HG02970 (cell line): Measurements from ENCODE around the gene EMP1.

Experiments
- ATAC-seq: cut with Tn5 transposase; IDR thresholded peaks from one replicate; pipeline ENCODE4 v1.9.1; 2021; ENCODE audit warnings: mild to moderate bottlenecking, moderate library complexity, moderate number of reproducible peaks; ENCODE audit not compliant: unreplicated experiment, low FRiP score

Gene EMP1

GRCh38 chr12:13171921-13172859 is 24.3 kb upstream of the EMP1 start:
- no peak for ATAC-seq

DNA sequence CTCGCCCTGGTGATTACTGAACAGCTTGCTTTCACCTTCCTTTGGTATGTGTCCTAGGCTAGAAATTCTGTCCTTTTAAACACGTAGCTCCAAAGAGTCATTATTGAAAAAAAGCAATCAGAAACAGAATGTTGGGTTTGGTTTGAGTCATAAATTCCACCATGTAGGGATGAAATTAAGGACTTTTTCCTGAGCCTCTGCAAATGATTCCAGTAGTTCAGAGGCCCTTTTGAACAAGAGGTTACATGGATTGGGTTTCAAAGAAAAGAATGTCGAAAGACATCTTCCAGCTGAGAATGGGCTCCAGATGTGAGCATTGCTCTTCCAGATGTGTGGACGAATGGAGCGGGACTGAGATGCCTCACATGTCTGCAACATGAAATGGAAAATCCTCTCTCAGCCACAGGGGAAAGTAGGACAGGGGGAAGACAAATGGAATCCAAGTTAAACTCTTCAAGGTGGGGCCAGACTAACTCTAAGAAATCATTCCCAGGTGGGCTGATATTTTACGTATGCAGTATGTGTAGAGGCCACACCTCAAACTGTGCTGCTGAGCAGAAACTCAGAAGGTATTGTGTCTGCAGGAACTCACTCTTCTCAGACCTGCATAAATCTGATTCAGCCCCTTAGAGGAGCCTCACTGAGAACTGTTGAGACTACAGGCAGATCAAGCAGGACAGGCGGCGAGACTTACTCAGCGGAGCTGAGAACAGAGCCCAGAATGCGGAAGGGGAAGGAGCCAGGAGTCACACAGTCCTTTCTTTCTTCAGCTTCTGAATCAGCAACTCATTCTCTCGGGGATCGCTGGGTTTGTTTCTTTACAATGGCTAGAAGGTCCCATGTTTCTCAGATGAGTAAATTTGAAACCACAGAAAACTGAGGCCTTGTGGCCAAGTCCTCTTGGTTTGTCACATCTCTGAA is 23.3 kb upstream of the EMP1 start:
- peak; percentile 80 for ATAC-seq

- ATAC-seq = no peak
Measured at GRCh38 chr12:13175499-13175898, 21.0 kb upstream of the EMP1 start.

- no peak for ATAC-seq
Measured at GRCh38 chr12:13176256-13176655, 20.3 kb upstream of the EMP1 start.

- no peak for ATAC-seq
Measured at GRCh38 chr12:13177373-13177772, 19.2 kb upstream of the EMP1 start.

DNA sequence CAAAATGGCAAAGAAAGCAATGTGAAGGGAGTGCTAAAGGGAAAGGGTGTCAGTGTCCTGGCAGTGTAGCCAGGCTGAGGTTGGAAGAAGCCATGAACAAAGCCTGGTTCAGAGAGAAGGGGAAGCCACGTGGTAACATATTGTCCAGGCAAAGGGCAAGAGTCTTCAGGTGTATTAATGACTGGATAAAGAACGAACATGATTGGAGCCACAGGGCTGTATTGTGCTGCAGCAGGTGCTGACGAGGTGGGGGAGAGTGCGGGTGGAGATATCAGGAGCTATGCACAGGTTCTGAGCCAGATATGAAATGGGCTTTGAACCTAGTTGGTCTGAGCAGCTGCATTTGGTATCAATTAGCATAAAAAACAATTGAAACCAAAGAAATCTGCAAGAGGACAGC is 18.6 kb upstream of the EMP1 start:
- no peak for ATAC-seq

DNA sequence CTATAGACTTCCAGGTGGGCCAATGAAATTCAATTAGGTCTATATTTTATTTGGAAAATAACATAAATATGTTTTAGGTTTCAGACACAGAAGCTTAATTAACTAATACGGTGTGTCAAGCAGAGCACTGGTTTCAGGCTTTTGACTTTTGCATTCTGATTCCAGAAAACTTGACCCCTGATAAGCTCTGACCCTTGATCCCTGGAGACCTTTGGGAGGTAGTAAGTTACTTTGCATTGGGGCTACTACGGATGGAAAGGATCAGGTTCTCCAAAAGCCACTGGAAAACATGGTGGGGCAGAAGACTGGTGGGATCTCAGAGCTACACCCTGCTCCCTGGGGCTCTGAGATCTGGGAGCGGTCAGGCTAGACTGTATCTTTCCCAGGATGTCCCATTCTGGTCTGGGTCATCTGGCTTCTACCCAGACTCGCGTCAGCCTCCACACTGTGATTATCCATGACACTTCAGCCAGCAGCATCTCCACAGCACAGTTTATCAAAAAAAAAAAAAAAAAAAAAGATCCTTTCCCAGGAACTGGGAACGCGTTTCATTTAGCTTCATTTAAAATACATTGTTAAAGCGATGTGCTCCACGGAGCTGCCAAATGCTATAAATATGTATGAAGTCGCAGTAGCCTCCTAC is 17.8 kb upstream of the EMP1 start:
- no peak for ATAC-seq

DNA sequence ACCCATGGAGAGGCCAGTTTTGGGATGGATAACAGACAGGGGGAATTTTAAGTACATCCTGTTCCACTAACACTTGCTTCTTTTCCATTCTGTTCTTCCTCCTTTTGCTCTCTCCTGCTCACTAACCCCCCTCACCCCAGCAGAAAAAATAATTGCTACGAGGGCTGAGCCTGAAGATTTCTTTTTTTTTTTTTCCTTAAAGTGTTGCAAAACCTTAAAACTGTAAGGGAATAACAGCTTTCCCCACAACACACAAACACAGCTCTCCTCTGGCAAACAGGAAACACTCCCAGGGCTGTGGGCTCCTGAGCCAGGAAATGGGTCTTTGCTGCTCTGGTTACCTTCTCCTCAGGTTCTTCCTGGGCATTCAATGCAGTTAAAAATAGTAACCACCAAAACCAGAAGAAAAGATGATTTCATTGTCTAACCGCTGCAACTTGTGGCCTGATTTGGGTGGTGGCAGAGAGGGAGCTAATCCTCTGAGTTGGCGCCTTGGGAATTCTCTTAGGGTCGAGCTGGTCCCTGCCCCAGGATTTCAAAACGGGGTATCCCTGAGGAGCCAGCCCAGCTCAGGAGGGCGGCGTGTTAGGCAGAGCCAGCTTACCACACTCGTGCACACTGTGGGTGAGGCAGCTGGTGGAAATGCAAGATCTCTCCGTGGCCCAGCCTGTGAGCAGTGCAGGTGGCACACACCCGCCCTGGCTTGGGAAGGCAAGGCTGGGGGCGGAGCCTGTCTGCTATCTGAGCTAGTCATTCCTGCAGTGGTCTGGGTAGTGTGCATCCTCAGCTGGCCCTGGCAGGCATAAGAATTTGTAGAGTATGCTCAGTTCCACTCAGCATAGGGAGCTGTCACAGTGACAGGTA is 17.1 kb upstream of the EMP1 start:
- no peak for ATAC-seq

GRCh38 chr12:13181375-13182070 is 15.0 kb upstream of the EMP1 start:
- ATAC-seq = no peak

- no peak for ATAC-seq
Measured at GRCh38 chr12:13182881-13183280, 13.6 kb upstream of the EMP1 start.

DNA sequence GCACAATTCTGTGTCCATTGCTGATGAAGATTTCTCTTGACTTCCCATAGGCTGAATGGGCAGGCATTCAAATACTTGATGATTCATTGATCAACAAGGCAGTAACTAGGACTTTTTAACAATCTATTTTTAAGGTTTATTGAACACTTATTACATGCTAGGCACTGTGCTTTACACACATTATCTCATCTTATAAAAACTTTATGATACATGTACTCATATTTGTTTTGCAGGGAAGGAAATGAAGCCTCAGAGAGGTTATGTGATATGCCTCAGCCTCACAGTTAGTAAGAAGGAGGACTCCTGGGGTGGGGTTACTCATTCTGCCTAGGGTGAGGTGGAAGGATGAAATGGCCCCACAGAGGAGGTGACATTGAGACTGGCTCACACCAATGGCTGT is 12.9 kb upstream of the EMP1 start:
- ATAC-seq = no peak

DNA sequence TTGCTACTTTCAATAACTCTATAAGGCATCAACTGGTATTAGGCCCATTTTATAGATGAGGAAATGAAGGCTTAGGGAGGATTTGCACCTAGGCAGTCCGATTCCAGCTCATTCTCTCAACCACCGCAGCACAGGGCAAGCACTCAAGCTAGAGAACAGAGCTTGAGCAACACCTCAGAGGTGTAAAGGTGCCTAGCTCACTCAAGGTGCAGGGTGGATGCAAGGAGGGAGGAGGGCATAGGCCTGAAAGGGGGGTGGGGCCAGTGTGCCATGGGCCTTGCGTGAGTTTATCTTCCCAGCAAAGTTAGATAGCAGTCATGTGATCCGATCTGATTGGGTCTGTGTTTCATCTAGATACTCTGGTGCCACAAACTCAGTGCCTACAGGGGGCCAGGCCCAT is 10.2 kb upstream of the EMP1 start:
- no peak for ATAC-seq

DNA sequence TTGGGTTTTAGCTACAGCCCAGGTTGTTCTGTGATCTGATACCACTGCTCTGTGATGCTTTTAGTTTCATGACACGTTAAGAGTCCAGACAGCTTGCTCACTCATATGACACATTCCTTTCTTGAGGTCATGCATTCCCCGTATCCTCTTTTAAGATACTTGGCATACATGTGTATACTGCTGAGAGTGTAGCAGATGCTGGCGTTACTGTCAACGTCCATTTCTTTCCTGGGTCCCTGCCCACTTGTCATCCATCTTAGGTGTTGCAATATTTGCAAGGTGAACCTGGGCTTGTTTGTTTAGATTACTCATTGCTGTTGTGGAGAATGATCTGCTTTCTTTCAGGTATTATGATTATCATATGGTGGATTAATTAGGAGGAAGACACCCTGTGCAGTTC is 9.1 kb upstream of the EMP1 start:
- ATAC-seq = no peak

- ATAC-seq = no peak
Measured at GRCh38 chr12:13189264-13189663, 7.3 kb upstream of the EMP1 start.

GRCh38 chr12:13190275-13190674 is 6.3 kb upstream of the EMP1 start:
- ATAC-seq = no peak

- ATAC-seq = no peak
Measured at GRCh38 chr12:13192719-13193118, 3.8 kb upstream of the EMP1 start.

DNA sequence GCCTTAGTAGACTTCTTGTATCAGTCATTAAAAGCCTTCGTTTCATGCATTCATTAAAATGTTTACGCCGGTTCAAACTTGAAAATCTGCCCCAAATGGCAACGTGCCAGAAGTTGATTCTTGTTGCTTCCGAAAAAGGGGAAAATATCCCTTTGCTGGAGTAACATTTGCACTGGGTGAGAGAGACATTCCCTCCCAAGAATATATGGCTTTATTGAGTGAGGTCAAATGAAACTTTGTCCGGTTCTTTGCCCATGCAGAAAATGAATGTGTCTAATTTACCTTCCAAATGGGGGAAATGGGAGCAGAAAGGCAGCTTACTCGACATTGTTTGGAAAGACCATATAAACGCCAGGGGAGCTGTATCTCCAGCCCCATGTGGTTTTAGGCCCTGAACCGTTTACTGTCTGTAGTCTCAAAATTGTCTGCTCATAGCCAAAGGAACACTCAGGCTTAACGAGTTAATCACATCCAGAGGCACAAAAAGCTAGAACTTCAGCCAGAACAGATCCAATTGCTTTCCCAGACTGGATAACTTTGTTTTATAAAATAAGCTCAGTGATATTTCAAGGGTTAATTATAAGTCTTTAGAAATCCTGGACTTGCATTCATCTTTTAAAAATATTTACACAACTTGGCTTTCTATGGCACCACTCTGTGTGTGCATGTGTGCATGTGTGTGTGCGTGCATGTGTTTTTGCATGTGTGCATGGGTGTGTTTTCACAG is 2.9 kb upstream of the EMP1 start:
- ATAC-seq = no peak

DNA sequence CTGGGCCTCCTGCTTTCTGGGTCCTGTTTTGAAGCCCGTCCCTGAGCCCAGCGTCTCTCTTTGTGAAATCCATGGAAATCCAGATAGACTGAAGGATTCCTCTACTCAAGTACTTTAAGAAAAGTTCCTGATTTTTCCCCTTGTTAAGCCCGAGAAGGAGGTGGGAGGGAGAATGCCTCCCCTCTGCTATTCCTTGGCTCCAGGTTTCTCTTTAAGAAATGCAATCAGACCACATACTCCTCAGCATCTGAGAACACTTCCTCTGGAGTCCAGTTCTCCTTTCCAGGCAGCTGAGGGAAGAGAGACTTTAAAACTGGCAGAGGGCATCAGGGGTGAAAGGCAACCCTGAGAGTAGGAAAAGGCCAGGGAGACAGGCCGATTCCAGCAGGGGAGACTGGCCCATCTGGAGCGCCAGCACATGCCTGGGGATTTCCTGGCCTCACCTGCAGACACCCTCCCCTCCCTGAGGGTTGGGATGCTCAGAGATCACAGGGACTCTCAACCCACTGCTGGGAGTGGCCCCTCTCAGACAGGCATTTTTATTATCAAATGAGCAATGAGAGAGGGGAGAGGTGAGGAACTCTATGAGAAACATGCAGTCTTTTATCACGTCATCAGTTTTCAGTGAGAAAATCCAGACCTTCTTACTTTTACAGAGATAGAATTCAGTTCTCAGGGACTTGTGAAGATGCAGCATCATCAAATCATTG is 2.0 kb upstream of the EMP1 start:
- no peak for ATAC-seq
